NCI-H345 (cell line): ENCODE data around the gene ARFGAP1.
A peak's percentile ranks its signal among the peaks of the same experiment; 100 is the strongest.

ENCODE experiments used
- DNase-seq: peaks from one replicate; lab custom pipeline; 2025; lab: John Stamatoyannopoulos, UW

Gene ARFGAP1

GRCh38 chr20:63309261-63310071 is 36.9 kb downstream of the ARFGAP1 start:
- DNase-seq, result peak; percentile 47

- DNase-seq, result no peak
Measured at GRCh38 chr20:63310265-63310991, 37.8 kb downstream of the ARFGAP1 start.

DNA sequence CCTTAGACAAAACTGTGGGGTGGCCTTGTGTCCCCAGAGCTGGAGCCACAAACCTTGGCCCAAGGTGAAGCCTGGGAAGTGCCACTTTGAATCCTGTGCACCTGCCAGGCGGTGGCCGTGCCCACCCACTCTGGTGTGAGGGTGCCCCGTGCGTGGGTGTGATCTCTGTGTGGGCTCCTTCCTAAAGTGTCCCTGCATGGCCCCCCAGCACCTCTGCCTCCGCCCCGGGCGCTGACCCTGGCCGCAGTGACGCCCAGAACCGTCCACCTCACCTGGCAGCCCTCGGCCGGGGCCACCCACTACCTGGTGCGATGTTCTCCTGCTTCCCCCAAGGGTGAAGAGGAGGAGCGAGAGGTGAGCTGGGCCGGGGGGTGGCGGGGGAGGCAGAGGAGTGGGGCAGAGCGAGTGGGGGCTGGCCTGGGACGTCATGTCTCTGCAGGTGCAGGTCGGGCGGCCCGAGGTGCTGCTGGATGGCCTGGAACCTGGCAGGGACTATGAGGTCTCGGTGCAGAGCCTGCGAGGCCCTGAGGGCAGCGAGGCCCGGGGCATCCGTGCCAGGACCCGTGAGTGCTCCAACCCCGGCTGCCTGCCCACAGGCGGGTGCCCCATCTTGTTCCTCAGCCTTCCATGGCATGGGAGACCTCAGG is 38.7 kb downstream of the ARFGAP1 start:
- DNase-seq, result no peak

GRCh38 chr20:63311833-63312243 is 39.2 kb downstream of the ARFGAP1 start:
- no peak for DNase-seq

GRCh38 chr20:63312273-63312672 is 39.7 kb downstream of the ARFGAP1 start:
- DNase-seq, result no peak

- DNase-seq, result no peak
Measured at GRCh38 chr20:63312690-63313348, 40.2 kb downstream of the ARFGAP1 start.

- DNase-seq, result no peak
Measured at GRCh38 chr20:63313349-63314014, 40.9 kb downstream of the ARFGAP1 start.

GRCh38 chr20:63314015-63314471 is 41.4 kb downstream of the ARFGAP1 start:
- DNase-seq, result no peak

DNA sequence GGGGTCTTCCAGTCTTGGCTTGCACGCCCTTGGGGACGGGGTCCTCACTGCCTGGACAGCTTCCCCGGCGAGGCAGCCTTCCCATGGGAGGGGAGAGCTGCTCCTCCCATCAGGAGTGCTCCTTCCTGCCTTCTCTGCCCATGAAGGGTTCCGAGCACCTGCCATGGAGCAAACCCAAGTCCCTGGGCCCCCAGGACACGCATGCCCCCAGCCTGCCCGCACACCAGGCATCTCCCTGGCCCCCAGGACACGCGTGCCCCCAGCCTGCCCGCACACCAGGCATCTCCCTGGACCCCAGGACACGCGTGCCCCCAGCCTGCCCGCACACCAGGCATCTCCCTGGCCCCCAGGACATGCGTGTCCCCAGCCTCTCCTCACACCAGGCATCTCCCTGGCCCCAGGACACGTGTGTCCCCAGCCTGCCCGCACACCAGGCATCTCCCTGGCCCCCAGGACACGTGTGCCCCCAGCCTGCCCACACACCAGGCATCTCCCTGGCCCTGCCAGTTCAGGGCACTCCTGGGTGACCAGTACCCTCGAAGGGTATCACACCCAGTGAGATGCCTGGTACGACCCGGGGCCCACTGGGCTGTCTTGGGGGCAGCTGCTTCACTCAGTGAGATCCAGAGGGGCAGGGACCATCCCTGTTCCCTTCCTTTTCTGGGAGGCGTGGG is 42.1 kb downstream of the ARFGAP1 start:
- DNase-seq, result no peak

DNA sequence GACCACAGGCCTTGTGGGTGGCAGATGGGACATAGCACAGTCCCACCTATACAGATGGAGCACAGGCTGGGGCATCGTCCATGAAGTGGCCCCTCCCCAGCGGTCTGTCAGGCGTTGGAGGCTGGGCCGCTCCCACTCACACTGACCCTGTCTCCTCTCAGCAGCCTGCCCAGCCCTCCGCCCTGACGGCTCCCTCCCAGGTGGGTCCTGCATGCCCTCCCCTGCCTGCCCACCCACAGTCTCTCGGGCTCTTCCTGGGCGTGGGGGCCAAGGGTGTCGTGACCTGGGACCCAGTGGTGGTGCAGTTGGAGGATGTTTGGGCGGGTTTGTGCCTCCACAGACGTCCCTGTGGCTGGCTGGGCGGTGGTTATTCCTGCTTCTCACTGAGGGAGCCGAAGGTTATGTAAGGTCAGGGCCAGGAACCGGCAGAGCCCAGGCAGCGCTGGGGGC is 42.7 kb downstream of the ARFGAP1 start:
- DNase-seq, result no peak

GRCh38 chr20:63315731-63316491 is 43.3 kb downstream of the ARFGAP1 start:
- DNase-seq, result no peak

- no peak for DNase-seq
Measured at GRCh38 chr20:63316502-63316921, 43.9 kb downstream of the ARFGAP1 start.

- no peak for DNase-seq
Measured at GRCh38 chr20:63317061-63317460, 44.4 kb downstream of the ARFGAP1 start.

DNA sequence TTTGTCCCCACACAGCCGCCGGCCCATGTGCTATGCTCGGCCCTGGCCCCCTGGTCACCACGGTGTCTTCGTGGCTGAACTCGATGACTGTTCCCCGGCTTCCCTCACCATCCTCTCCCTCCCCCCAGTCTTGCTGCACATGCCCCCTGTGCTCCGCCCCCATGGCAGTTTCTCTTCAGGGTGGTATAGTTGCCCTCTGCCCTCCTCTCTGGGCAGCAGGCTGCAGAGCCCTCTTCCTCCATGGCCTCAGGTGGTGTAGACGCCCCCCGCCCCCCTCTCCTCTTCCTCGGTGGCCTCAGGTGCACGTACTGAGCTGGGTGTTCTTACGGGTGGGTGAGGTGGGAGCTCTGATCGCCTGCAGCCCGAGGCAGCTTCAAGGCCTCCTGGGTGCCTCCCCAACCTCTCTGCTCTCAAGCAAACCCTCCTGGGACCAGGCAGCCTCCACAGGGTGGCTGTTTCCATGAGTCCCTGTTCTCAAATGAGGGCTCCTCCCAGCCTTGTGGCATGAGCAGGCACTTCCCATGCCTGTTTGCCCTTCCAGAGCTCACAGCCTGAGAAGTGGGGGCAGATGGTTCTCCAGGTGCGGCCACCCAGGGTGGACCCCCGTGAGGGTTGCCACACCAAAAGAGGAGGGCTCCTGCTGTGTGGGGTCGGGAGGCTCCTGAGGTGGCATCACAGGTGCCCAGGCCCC is 45.1 kb downstream of the ARFGAP1 start:
- DNase-seq, result peak; percentile 33

DNA sequence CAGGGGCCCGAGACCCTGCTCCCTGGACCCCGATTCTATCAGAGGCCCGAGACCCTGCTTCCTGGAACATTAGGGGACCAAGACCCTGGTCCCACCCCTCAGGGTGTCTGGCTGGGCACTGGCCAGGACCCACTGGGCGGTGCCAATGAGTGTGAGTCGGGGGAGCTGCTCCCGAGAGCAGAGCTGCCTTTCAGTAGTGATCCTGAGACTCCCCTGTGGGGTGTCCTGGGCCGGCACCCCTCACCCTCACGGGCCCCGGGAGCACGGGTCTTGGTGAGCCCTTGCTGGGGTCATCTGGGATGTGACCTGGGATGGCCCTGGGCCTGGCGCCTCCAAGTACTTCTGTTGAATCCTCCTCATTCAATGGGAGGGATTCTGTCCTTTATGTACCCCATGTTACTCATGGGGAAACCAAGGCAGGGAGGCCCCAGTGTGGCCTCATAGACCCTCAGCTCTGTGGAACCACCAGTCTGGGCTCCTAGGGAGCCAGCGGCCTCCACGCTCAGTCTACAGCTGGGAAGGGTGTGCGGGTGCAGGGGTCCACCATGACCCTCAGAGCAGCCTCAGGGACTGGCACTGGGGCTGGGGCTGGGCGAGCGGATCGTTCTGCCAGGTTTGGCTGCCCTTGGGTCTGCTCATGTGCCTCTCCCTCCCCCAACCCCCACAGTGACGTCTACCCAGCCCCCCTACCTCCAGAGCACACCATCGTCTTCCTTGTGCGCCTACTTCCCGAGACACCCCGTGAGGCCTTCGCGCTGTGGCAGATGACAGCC is 46.0 kb downstream of the ARFGAP1 start:
- no peak for DNase-seq

- DNase-seq, result no peak
Measured at GRCh38 chr20:63319164-63320040, 46.8 kb downstream of the ARFGAP1 start.

DNA sequence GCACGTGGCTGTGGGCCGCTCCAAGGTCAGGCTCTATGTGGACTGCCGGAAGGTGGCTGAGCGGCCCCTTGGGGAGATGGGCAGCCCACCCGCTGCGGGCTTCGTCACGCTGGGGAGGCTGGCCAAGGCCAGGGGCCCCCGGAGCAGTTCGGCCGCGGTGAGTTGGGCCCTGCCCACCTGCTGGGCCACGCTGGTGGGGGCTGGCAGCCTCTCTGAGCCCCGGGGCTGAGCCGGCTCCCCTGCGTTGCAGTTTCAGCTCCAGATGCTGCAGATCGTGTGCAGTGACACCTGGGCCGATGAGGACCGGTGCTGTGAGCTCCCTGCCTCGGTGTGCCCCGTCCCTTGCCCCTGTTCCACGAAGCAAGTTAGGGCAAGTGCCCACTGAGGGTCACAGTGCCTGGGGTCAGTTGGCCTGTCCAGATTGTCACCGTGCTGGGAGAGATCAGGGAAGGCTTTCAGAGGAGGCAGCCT is 47.5 kb downstream of the ARFGAP1 start:
- no peak for DNase-seq
